GM13976 (cell line): Measurements from ENCODE around the gene POLR1C.

Source experiments
- DNase-seq: peaks from one replicate; pipeline ENCODE4 v3.0.0; 2012; ENCODE audit warnings: low spot score
- CTCF ChIP-seq: IDR thresholded peaks from 2 replicates; pipeline ENCODE4 v1.5.1; 2012; ENCODE audit warnings: borderline replicate concordance, mild to moderate bottlenecking; ENCODE audit not compliant: insufficient read depth; ENCODE audit errors: extremely low read depth, missing control alignments, control extremely low read depth
- in situ Hi-C: fragments of 300-500 bp; cut with MboI; formaldehyde crosslinking; loops from one replicate; pipeline ENCODE4 v1.12.0; 2022; ENCODE audit warnings: low sequenced_read_pairs, mixed read lengths, inconsistent platforms; ENCODE audit not compliant: unreplicated experiment

POLR1C gene

DNA sequence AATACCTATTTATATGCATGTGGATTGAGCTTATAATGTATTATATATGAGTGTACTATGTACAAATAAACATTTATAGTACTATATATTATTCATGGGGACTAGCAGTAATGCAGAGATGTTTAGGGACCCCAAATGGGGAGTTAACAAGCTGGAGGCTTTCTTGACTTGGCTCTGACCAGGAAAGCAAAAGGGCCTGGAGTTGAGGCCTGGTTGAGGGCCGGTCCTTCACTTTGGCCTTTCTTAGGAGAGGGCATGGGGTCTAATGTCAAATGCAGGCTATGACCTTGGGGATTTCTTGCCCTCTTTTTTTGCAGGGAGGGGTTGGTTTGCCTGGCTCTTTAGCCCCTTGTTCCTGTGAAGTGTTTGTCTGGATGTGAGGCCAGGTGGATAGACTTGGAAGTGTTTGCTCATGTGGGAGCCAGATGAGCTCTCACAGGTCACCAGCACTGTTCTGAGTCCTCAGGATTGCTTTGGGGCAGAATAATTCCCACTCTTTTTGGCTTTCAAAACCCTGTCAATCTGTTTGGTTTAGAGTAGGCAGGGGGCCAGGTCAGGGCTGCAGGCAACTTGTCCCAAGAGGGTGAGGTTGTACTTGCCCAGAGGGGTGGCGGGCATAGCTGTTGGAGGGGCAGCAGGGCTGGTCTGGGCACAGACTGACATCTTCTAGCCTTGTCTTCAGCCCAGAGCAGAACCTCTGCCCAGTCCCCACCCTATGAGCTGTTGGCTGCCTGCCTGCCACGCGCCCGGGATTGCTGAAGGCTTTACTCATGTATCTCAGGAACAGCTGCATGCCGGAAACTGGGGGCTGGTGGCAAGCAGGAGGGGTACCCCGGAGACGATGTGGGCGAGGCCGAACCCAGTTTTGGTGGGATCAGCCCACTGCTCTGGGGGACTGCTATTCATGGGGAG is 24.9 kb upstream of the POLR1C start:
- DNase-seq: no peak
- TF ChIP-seq CTCF: no peak
- in situ Hi-C loops: loop anchor here (25.0 kb wide), 1 partner anchor 230 kb away; no protein-coding TSS in a partner anchor

- TF ChIP-seq CTCF: no peak
- in situ Hi-C loops: loop anchor here (25.0 kb wide), 1 partner anchor 230 kb away; no protein-coding TSS in a partner anchor
These were observed 24.2 kb upstream of the POLR1C start for GRCh38 chr6:43492673-43493072.

GRCh38 chr6:43493230-43493629 is 23.7 kb upstream of the POLR1C start:
- in situ Hi-C loops: loop anchor here (25.0 kb wide), 1 partner anchor 231 kb away; no protein-coding TSS in a partner anchor
- DNase-seq: no peak
- no peak for TF ChIP-seq CTCF

More at GRCh38 chr6:43492673-43493072, 24.2 kb upstream of the POLR1C start:
- DNase-seq: no peak

- no peak for TF ChIP-seq CTCF
- DNase-seq: no peak
- in situ Hi-C loops: loop anchor here (25.0 kb wide), 1 partner anchor 232 kb away; no protein-coding TSS in a partner anchor
These were observed 23.1 kb upstream of the POLR1C start for GRCh38 chr6:43493833-43494232.

DNA sequence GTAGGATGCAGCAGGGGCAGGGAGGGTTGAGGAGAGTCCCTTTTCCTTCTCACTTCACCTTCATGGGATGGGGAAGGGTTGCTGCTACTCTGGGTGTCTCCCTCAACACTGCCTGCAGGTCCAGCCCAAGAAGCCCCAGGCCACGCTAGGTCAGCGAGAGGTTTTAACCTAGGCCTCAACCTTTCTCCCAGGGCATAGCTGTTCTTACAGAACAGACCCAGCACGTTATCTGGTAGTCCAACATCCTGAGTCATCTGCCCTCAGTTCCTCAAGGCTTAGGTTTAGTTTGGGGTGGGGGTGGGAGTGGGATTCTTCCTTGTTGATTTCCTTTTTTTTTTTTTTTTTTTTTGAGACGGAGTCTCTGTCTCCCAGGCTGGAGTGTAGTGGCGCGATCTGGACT is 22.6 kb upstream of the POLR1C start:
- in situ Hi-C loops: loop anchor here (25.0 kb wide), 1 partner anchor 232 kb away; no protein-coding TSS in a partner anchor
- no peak for DNase-seq
- no peak for TF ChIP-seq CTCF

- no peak for TF ChIP-seq CTCF
- in situ Hi-C loops: loop anchor here (25.0 kb wide), 1 partner anchor 232 kb away; no protein-coding TSS in a partner anchor
- DNase-seq: no peak
These were observed 22.1 kb upstream of the POLR1C start for GRCh38 chr6:43494766-43495165.
